ENCODE measurements around the gene SEPTIN10.
A peak's percentile ranks its signal among the peaks of the same experiment; 100 is the strongest.
"Not testable (repeated sequence)": the region's sequence is repeated elsewhere in the genome, so short reads cannot be mapped to it uniquely, and the experiment has no call there.

SEPTIN10 gene

DNA sequence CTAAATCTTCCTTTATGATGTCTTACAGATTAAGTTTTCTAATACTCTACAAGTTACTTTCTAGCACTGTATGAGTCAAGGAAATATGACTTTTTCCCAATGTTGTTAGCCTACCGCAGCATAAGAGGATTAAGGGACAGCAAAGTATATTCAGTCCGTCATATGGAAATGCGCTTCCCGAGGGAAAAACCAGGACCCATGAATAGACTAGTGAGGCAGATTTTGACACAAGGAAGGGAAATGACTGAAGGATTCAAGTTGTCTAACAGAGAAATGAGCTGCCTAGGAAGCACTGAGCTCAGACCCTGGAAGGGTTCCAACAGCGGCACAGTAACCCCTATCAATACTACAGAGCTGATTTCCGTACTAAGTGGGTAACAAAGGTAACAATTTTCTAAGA lies 12.0 kb downstream of the SEPTIN10 start:
- DNase-seq, result no peak

DNA sequence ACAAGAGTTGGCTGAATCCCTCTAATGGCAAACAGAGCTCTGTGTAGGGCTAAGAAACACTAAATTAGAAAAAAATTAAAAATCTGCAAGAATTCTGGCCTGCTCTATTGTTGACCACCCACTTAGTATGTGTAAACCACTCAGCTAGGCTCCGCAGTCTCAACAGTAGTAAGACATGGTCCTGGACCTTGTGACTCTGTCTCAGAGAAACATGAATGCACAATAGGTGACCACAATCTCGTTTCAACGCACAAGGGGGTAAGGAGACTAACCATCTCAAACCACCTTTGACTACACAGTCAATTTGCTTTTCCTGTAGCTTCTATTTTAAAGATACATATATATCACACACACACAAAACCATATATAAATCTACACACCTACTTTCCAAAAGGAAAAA lies 16.5 kb downstream of the SEPTIN10 start:
- DNase-seq, result no peak

DNA sequence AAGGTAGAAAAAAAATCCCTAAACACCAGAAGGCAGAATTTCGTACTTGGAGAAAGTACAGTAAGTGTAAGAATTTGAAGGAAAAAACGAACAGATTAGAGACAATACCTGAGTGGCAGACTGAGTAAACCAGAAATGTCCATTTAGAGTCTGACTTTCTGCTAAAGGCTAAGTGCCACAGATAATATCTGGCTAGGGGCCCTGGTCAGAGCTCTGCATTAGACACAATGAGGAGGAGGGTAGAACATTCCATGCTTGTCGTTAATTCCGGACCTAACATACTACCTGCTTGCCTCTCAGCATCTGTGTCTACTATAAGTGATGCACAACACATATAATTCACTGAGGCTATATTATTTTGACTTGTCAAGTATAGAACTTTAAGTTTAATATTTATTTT lies 18.1 kb downstream of the SEPTIN10 start:
- DNase-seq, result no peak

DNA sequence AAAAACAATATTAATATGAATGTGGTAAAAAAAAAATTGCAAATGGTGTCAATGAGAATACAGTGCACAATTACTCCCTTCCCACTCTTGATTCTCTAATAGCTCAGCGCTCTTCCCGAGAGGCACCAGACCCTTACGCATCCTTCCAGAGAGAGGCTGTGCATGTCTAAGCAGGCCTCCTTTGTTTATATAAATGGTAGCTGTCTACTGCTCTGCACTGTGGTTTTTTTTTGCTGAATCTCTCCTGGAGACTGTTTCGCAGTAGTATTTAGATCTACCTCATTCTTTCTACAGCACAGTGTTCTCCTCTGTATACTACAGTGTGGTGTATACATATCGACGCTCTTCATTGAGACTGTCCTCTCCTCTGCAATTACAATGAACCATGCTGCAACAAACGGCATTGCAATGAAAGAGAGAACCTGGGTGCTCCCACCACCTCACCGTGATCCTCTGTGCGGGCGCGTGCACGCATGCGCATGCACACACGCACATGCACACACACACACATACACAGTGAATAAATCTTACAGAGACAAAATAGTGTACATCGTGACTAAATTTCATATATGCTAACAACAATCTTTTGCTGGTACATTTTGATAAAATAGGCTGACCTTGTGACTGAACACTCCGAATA lies 19.4 kb downstream of the SEPTIN10 start:
- no peak for DNase-seq

- no peak for DNase-seq
Measured at GRCh38 chr2:109592905-109593304, 20.9 kb downstream of the SEPTIN10 start.

DNA sequence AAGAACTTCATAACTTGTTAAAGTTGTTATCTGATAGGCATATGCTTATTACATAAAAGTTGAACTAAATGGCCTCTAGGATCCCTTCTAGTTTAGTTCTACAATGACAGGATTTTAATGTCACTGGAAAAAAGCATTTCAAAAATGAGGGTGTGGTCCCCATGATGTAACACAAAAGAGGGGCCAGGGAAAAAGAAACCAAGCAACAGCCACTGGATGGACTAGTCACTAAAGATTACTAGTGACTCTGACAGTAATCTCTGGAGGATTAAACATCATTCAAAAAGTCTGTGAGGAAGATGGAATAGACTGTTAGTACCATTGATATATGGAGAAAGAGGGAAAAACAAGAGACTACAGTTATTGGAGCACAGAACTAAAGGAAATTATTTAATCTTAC lies 22.6 kb downstream of the SEPTIN10 start:
- DNase-seq, result no peak

DNA sequence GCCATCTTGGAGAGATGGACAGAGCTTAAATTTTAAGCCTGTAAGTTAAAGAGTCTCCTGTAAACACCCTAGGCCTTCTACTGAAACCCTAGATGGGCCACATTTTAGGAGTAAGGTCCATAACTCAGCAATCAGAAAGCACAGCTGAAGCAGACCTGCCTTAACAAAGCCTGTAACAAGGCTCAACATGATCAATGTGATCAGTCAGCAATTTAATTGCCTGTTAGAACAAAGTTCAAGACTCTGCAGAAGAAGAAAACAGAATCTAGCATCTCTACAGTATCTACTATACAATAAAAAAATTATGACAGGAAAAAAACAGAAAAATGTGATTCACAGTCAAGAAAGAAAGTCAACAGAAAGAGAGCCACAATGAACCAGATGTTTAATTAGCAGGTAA lies 27.1 kb downstream of the SEPTIN10 start:
- DNase-seq, result no peak

- no peak for DNase-seq
Measured at GRCh38 chr2:109582928-109583895, 30.6 kb downstream of the SEPTIN10 start.

GRCh38 chr2:109577630-109578029 lies 36.1 kb downstream of the SEPTIN10 start:
- not testable (repeated sequence) for DNase-seq

- no peak for DNase-seq
Measured at GRCh38 chr2:109575373-109575772, 38.4 kb downstream of the SEPTIN10 start.

DNA sequence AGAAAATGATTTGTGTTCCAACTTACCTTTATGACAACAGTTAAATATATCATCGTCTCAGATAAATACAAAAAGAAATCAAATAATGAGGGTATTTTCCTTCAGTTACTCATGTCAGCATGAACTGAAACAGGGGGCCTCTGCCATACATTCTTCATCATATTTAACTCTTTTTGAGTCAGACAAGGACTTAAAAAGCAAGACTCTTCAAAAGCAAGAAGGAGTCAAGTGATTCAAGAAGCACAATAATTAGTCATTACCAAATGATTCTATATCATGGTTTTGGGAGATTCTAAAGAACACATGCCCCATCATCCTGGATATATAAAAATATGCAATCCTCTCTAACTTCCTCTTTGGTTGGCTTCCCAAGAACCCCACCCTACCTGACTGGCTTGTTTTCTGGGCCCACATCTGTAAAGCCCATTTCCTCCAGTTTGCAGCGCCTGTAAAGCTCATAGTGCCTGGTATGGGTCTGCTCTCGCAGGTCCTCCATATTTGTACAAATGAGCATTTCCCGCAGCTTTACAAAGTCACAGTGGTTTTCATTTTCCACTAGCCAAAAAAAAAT lies 49.7 kb downstream of the SEPTIN10 start:
- no peak for DNase-seq

DNA sequence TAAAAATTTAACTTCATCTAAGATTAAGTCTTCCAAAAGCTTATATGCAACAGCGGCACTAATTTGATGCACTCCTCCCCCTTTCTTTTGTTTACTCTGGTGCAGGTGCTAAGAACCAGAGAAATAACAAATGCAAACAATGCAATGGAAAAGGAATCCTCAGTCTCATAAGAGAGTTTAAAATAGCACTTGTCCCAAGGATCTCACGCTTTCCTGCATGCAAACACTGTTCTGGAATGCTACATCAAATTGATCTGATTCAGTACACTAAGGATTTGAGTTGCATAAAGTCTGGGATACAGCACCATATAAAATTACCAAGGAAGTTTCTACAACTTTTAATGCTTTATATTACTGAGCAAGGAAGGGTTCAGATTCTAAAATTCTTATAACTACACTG lies 50.5 kb downstream of the SEPTIN10 start:
- no peak for DNase-seq

DNA sequence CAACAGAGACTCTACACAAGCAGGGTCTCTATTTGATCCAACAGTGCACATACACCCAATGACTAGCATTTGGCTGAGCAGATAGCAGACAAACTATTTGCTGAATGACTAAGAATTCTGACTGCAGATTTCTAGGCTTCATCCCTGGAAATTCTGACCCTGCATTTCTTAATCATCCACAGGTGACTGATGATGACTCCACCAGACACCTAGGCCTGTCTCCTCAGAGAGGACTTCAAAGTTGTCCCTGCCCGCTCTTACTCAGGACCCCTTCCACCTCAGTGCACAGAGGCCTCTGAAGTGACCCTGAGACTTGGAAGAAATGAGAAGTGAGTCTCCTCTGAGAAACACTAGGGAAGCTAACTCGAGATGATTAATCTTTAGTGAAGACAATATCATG lies 51.3 kb downstream of the SEPTIN10 start:
- no peak for DNase-seq

- DNase-seq, result no peak
Measured at GRCh38 chr2:109560265-109560664, 53.5 kb downstream of the SEPTIN10 start.

GRCh38 chr2:109558076-109558882 lies 55.5 kb downstream of the SEPTIN10 start:
- DNase-seq, result no peak

- DNase-seq, result no peak
Measured at GRCh38 chr2:109557309-109557708, 56.5 kb downstream of the SEPTIN10 start.

DNA sequence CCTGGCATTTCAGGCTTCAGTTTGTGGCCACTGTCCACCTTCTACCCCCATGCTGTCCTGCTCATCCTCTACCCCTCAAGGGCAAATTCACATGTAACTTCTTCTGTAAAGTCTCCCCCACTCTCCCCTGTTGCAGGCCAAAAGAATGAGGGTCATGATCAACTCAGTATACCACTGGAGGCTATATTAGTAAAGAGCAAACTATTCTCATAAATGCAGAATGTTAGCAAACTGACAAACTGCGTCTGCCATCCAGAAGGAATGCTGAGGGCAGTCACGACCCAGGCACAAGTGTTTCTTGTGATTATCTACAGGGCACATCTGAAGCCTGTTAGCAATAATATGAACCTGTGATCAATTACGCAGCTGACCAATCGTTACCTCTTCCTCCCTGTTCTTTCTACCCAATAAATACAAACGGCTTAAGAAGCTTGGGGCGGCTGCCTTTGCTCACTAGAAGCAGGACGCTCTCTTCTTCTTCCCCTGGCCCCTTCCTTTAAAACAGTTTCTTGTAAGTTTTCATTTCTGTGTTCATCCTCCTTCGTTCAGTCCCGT lies 58.3 kb downstream of the SEPTIN10 start:
- DNase-seq, result no peak

DNA sequence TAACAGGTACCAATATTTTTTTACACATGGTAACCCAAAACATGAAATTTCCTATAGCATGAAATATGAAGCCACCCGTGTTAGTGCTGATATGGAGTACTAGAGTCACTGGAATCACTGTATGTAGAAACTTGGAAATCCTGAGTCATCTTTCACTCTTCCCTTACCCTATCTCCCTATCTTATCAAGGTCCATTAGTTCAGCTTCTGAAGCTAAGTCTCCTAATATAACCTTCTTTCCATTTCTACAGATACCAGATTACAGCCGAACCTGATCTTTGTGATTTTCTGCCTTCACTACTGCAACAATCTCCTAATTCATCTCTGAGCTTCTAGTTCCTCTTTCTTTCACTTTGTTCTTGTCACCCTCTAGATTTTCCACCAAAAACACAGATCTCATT lies 59.0 kb downstream of the SEPTIN10 start:
- DNase-seq, result no peak

DNA sequence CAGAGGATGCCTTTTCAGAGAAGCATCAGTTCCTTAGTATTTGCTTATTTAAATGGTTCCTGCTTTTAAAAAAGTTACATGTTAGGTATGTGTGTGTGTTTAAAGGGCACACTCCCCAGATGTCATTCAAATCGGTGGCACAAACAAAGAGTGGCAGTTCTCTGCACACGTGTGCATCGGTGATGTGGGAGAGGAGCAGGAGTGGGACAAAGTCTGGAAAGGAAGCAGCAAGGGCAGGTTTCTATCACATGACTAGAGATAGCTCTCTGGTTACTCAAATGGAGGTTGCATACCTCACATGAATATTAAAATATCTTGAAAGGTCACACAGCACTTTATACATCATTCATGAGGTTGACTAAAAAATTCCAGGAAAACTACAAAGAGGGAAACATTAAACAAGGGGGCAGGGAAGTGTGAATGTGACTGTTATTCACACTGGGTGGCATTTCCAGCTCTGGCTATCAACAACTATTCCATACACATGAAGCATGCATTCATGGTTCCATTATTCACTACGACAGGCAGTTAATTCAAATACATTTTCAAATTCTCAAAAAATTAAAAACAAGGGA lies 64.7 kb downstream of the SEPTIN10 start:
- no peak for DNase-seq

- DNase-seq, result no peak
Measured at GRCh38 chr2:109547280-109547679, 66.5 kb downstream of the SEPTIN10 start.

DNA sequence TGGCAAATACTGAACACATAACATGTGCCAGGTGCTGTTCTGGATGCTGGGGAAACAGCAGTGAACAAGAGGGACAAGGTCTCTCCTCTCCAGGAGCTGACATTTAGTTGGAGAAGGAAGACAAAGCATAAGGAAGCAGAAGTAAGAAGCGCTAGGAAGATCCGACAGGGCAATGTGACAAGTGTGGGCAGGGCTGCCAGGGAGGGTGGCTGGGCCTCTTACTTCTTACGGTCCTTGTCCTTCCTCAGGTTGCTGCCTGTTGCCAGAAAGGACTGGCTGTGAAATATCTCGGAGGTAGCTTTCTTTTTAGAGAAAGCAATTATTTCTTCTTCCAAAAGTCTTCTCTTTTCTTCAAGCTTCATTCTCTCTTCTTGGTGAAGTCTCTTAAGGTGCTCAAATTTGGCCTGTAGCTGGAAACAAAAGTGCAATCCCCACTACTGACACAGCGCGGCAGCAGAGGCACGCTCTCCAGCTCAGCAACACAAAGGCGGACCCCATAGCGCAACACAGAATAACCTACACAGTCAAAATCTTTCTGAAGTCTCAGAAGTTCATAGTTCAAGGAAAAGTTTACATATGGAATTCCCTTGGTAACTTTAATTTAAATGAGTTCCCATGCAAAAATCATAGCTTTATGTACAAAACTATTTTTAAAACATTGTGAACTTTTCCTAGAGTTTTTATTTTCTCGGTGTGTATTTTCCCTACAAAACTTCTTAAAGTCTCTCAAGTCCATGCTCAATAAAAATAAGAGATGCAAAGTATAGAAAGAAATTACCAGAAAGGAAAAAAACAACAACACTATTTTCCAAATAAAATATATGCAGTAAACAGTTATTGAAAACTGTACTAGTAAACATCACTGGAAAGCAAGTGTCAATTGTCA lies 67.7 kb downstream of the SEPTIN10 start:
- peak; percentile 44 to 54 for DNase-seq
